ENCODE measurements around the gene ATP5PO.
"Not testable (repeated sequence)": the region's sequence is repeated elsewhere in the genome, so short reads cannot be mapped to it uniquely, and the experiment has no call there.

ATP5PO gene

DNA sequence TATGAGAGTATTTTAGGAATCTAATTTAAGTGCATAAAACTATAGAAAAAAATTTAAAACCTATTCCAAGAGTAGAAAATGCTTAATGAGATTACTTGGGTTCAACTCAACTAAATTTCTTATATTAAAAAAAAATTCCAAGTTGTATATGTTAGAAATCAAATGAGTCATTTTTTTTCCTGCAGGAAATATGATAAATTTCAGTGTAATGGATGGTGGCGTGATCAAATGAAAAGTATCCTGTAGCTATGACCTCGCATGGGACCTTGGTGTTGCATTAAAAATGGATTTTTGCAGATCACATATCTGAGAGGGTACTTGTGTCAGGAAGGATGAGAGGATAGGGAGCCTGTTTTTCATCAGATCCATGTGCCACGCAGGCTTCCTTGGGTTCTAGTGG lies 17.9 kb downstream of the ATP5PO start:
- no peak for DNase-seq

GRCh38 chr21:33897098-33897497 lies 18.5 kb downstream of the ATP5PO start:
- no peak for DNase-seq

DNA sequence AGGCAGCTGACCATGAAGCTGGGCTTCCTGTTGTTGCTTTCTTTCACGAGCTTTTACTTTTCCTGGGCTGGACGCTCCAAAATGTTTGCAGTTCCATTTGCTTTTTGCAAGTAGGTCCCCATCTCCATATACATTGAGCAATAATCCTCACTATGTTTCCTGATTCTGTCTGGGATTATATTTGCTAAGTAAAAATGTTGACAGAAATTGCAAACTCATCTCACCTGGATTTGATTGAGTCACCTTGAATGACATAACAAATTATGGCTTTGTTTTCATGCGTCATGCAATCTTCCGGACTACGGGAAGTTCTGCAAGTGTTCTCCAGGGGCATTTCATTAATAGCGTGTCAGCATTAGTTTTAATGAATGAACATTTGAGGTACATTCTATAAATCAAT lies 18.9 kb downstream of the ATP5PO start:
- DNase-seq: no peak

GRCh38 chr21:33895356-33895755 lies 20.2 kb downstream of the ATP5PO start:
- no peak for DNase-seq

DNA sequence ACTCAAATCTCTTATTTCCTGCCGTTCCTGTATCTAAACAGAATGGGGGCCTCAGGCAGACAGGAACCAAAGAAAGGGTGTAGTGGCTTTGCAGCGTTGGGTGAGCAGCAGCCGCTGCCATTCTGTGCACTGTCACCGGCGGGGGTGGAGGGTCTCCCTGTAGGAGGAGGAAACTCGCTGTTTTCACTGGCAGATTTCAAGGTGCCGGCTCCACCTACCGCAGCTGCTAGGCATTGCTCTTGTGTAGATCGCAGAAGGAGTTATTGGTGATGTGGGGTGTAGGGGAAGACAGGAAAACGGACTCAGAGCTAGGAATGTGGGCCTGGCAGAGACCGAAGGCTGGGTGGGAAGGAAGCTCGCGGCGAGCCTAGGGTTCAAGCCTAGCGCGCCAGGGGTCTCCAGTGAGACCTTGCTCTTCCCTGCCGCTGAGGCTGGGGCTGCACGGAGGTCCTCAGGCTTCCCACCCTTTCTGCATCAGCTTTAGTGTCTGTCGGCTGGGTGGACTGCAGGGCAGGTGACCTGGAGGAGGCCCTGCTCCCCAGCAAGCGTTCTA lies 20.8 kb downstream of the ATP5PO start:
- DNase-seq: peak; percentile 88

GRCh38 chr21:33893917-33894316 lies 21.7 kb downstream of the ATP5PO start:
- DNase-seq: no peak

- no peak for DNase-seq
These were observed 22.8 kb downstream of the ATP5PO start for GRCh38 chr21:33892853-33893252.

GRCh38 chr21:33890187-33890586 lies 25.4 kb downstream of the ATP5PO start:
- no peak for DNase-seq

GRCh38 chr21:33886321-33886720 lies 29.3 kb downstream of the ATP5PO start:
- no peak for DNase-seq

DNA sequence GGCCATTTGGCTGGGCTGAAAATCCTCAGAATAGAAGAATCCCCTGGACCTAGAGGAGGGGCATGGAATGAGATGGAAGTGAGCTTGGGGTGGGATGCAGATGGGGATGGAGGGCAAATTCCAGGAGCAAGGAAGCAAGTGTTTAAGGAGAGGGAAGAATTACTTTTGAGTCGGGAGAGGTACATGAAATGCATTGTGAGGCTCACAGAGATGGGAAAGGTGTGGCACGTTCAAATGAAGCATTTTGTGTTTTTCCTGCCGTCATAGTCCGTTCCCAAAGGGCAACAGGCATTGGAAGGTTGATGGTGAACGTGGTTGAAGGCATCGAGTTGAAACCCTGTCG lies 30.5 kb downstream of the ATP5PO start:
- no peak for DNase-seq

DNA sequence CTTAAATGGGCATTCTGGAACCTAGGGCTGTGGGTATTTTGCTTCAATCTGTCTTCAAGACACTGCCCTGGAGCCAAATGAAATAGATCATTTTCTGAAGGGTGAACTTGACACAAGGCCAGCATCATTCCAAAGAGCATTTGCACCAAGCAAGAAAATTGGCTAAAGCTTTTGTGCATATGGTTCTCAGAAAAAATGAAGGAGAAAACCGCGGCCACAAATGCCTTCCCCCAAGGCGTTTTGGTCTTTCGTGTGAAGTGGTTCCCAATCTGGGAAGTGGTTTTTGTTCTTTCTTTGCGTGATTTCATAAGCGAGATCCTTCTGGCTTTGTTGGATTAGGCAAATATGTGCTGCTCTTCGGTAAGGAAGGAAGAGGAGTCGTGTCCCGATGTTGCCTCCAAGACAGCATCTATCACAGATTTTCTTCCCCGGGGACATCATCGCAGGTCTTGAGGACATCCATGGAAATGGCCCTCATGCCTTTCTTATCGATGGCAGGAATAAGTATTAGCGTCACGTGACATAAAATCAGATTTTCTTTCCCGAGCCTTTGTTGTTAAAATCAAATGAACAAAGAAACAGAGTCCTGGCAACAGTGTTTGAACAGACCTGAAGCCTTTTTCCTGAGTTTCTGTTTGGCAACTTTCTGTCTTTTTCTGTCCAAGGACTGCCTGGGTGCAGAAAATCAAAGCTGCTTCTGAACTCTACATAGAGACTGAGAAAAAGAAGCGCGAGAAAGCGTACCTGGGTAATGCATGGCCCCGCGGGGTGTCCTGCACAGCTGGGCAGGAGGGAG lies 31.0 kb downstream of the ATP5PO start:
- no peak for DNase-seq

DNA sequence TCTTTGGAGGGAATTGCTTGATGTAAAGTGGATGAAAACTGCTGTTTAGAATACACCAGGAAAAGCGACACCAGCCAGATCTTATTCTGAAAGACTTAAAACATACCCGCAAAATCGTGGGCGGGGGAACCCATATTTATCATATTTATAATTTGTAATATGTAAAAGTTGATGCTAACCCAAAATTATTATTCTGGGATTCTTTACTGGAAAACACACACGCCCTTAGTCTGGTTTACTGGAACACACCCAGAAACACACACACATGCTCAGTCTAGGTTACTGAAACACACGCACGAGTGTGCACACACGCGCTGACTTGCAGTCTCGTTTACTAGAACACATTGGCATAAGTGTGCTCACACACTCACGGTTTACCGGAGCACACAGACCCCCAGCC lies 32.5 kb downstream of the ATP5PO start:
- no peak for DNase-seq

GRCh38 chr21:33881689-33882440 lies 33.7 kb downstream of the ATP5PO start:
- no peak for DNase-seq

DNA sequence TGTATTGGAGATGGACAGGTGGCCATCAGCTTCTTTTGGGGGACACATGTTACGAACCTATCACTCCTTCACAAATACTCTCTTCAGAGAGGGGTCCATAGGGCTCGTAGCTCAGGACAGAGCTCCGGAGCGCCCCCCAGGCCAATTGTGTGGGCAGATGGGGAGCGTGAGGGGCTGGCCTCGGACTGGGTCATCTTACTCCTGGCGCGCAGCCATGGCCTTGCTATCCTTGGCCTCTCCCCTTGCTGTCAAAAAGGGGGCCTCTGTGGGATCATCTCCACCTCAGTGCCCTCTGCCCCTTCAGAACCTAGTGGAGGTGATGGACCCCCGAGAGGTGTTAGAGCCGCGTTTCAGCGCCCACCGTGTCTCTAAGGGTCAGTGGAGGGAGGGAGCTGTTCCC lies 35.0 kb downstream of the ATP5PO start:
- no peak for DNase-seq

DNA sequence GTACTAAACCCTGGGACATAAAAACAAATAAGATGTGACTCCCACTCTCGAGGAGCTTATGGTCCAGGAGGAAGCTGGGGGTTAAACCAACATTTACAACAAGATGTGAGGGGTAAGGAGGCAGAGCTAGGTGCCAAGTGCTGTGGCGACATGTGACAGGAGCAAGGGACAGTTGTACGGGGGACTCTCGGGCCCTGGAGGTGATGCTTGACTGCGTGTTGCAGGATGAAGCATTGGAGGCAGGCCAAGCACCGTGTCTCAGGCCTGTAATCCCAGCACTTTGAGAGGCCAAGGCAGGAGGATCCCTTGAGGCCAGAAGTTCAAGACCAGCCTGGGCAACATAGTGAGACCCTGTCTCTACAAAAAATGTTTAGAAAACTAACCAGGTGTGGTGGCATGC lies 36.8 kb downstream of the ATP5PO start:
- DNase-seq: no peak

- no peak for DNase-seq
These were observed 40.4 kb downstream of the ATP5PO start for GRCh38 chr21:33875026-33875695.

- no peak for DNase-seq
These were observed 41.4 kb downstream of the ATP5PO start for GRCh38 chr21:33874161-33874560.

DNA sequence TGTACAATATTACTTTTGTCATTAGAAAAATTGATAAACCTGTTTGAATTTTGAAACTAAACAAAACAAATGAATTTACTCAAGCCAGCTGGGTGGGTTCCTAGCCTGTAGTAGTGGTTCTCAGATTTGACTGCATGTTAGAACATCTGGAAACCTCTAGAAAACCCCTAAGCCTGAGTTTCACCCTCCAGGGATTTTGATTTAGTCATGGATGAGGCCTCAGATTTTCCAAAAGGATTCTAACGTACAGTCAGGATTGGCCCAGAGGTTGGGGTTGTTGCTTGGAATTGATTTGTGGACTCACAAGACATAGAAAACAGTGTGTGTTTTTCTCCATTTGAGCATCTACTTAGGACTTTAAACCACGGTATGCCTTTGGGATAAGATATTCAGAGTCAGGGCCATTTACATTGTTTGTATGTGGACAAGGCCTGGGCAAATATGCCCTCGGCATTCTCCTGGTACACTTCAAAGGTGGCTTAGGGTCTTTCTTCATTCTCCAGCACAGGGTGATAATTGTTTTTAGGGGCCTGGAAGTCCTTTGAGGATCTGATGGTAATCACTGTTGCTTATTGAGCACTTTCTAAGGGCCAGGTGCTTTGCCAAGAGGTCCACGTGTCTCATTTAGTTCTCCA lies 42.6 kb downstream of the ATP5PO start:
- no peak for DNase-seq

DNA sequence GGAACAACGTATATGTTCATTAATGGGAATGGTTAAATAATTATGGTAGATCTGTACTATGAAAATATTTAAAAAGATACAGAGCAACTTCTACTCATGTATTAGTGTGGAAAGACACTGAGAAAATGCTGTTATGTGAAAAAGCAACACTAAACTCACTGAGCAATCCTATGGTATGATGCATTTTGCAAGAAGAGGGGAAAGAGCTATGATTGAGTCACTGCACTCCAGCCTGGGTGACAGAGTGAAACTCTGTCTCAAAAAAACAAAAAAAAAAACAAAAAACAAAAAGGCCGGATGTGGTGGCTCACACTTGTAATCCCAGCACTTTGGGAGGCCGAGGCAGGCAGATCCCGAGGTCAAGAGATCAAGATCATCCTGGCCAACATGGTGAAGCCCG lies 44.4 kb downstream of the ATP5PO start:
- no peak for DNase-seq

DNA sequence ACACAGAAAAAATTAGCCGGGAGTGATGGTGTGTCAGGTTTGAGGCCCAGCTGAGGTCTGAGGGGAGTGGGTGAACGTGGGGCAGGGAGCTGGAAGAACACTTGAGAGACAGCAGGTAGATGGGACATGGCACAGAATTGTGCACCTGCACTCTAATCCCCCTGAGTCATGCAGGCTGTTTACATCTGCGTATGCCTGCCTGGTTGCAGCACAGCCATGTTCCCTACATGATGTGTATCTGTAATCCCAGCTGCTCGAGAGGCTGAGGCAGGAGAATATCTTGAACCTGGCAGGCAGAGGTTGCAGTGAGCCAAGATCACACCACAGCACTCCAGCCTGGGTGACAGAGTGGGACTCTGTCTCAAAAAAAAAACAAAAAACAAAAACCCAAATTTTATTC lies 44.8 kb downstream of the ATP5PO start:
- DNase-seq: no peak

- DNase-seq: no peak
These were observed 45.7 kb downstream of the ATP5PO start for GRCh38 chr21:33869873-33870272.

GRCh38 chr21:33867868-33868267 lies 47.7 kb downstream of the ATP5PO start:
- not testable (repeated sequence) for DNase-seq

DNA sequence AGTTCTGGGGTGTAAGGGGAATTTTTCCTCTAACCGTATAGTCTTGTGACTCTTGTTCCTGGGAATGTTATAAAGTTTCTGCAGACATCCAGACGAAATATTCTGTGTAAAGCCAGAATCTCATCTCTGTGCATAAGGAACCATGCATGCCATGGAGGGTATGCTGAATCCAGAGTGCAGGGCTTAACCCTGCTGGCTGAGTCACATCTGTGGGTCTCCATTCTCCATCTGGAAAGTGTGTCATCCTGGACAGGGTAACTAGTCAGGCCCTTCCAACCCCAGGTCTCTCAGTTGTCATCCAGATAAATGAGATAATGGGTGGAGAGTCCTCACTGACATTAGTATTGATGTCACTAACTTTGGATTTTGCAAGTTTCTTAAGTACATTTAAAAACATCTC lies 48.8 kb downstream of the ATP5PO start:
- no peak for DNase-seq

Data from kidney glomerular epithelial cell (primary cell).